Vagina (tissue), 2 donors: ENCODE results near the gene ATP11C. TPM values are rescaled to one million over a fixed set of nuclear protein-coding genes. Genes with fewer than 3 reads are reported as not detected.

ENCODE experiments used
- DNase-seq, 2 donors: peaks; one replicate each; pipeline ENCODE4 v3.0.0-alpha.2; 2017; ENCODE audit errors: extremely low spot score in 2 of 2
- H3K27ac ChIP-seq: fragments of 200-600 bp; sonication (generic); one replicate; pipeline ENCODE4 v1.5.1; 2019
- H3K27me3 ChIP-seq: fragments of 200-600 bp; sonication (generic); one replicate; pipeline ENCODE4 v1.5.1; 2019
- H3K36me3 ChIP-seq, 2 donors: fragments of 200-600 bp; sonication (generic); one replicate each; pipeline ENCODE4 v1.5.1; 2017 to 2019
- H3K4me1 ChIP-seq: fragments of 200-600 bp; sonication (generic); one replicate; pipeline ENCODE4 v1.5.1; 2019
- H3K4me3 ChIP-seq, 2 donors: fragments of 200-600 bp; sonication (generic); 1 replicate in 1 of 2; 2 replicates in 1 of 2; pipeline ENCODE4 v1.5.1; 2016 to 2019
- H3K9me3 ChIP-seq: fragments of 200-600 bp; sonication (generic); one replicate; pipeline ENCODE4 v1.5.1; 2019
- POLR2A ChIP-seq, 2 donors: fragments of 450-650 bp; IDR thresholded peaks; one replicate each; pipeline ENCODE4 v1.6.1; 2017; ENCODE audit warnings: antibody characterized with exemption in 2 of 2, mild to moderate bottlenecking in 2 of 2, moderate library complexity in 2 of 2
- POLR2AphosphoS5 ChIP-seq, 2 donors: sonication (generic); formaldehyde crosslinking; IDR thresholded peaks; one replicate each; pipeline ENCODE4 v1.9.0; 2017; ENCODE audit warnings: antibody characterized with exemption in 2 of 2, mild to moderate bottlenecking in 2 of 2, low read depth in 1 of 2; ENCODE audit not compliant: insufficient read depth in 1 of 2
- intact Hi-C: fragments of 100-400 bp; cut with DNase I; formaldehyde crosslinking; loops from one replicate; pipeline ENCODE4 v1.15.1; 2023
- total RNA-seq: library from RNA; depleted of rRNA; stranded (reverse); fragments of >200 nt; gene quantifications from one replicate; pipeline ENCODE4 v1.2.3, GENCODE V29; 2016
- TF ChIP-seq, protein P1 (sequence below), 3 experiments: fragments of 450-650 bp in 2 of 3; fragments of 200-600 bp in 1 of 3; sonication (generic) in 1 of 3; IDR thresholded peaks; one replicate each; pipeline ENCODE4 v1.5.1; 2017 to 2019; ENCODE audit warnings: antibody characterized with exemption in 3 of 3, mild to moderate bottlenecking in 2 of 3, moderate library complexity in 2 of 3

Gene ATP11C
- total RNA-seq, 1 donor from 2014 or later, result 24.1 TPM

DNA sequence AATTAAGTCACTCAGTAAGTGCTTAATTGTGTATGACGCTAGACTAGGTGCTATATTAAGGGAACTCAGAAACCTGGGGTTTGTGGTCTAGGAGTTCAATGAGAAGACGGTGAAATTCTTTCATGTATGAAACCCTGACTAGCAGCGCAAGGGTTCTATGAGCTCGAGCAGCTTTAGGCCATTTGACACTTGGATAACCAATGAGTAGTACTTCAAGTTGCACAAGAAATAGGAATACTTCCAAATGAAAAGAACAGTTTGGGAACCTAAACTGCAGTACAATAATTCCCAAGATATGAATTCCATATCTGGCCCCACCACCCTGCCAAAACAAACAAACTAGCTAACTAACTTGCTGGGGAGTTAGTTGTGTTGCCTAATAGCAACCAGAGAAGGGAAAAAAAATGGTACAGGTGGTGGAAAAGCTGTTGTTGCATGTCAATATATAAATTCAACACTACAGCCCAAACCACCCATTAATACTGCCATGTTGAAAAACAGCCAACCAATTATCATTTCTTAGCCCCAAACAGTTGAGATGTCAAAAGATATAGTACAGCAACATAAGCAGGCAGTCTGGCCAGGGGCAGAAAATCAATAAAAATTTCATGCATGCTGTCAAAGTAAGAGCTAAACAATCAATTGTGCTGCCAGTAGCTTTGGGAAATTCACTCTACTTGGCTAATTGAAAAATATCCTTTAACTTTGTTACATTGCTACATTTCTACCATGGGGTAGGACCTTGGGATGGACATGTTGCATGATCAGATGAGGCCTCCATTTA lies 170.3 kb downstream of the ATP11C start:
- no peaks in the 10 kb centered on the region for H3K36me3 ChIP-seq
- no peaks in the 10 kb centered on the region for H3K4me1 ChIP-seq
- H3K9me3 ChIP-seq, result no peaks in the 10 kb centered on the region
- no peaks in the 10 kb centered on the region for H3K27me3 ChIP-seq
- H3K27ac ChIP-seq, result no peak overlapping the region
- intact Hi-C loops, result no loop called here
- DNase-seq, result no peak
- H3K4me3 ChIP-seq, result no peak overlapping the region
- TF ChIP-seq, protein P1, sequence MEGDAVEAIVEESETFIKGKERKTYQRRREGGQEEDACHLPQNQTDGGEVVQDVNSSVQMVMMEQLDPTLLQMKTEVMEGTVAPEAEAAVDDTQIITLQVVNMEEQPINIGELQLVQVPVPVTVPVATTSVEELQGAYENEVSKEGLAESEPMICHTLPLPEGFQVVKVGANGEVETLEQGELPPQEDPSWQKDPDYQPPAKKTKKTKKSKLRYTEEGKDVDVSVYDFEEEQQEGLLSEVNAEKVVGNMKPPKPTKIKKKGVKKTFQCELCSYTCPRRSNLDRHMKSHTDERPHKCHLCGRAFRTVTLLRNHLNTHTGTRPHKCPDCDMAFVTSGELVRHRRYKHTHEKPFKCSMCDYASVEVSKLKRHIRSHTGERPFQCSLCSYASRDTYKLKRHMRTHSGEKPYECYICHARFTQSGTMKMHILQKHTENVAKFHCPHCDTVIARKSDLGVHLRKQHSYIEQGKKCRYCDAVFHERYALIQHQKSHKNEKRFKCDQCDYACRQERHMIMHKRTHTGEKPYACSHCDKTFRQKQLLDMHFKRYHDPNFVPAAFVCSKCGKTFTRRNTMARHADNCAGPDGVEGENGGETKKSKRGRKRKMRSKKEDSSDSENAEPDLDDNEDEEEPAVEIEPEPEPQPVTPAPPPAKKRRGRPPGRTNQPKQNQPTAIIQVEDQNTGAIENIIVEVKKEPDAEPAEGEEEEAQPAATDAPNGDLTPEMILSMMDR (IDR thresholded peaks at IDR 0.05), result no peak
- TF ChIP-seq POLR2A (IDR thresholded peaks at IDR 0.05), result no peak
- TF ChIP-seq POLR2AphosphoS5 (IDR thresholded peaks at IDR 0.05; ENCODE audit: insufficient read depth in 1 of 2, low read depth in 1 of 2), result no peak

DNA sequence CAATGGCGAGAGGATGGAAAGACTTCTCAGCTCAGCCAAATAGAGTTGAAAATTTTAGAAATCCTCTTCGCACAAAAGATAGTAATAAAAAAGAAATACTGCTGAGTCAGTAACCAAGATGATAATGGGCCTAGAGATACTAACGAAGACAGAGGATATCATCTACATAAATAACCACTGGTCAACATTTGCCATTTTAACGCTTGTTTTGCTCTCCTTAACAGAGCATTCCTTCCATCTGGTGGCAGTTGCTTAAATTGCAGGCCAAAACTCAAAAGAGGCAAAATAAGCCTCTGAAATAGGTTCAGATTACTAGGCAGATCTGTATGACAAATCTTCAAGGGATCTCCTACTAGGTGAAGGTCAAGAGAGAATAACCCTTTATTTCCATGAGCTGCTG lies 173.2 kb downstream of the ATP11C start:
- Histone ChIP-seq H3K4me3 (no peak overlapping the region), H3K27me3 (no peaks in the 10 kb centered on the region), H3K36me3 (no peaks in the 10 kb centered on the region), H3K27ac (no peak overlapping the region), H3K4me1 (no peaks in the 10 kb centered on the region), H3K9me3 (no peaks in the 10 kb centered on the region)
- intact Hi-C loops, result no loop called here
- TF ChIP-seq, protein P1 (IDR thresholded peaks at IDR 0.05), result no peak
- no peak for TF ChIP-seq POLR2A (IDR thresholded peaks at IDR 0.05)
- TF ChIP-seq POLR2AphosphoS5 (IDR thresholded peaks at IDR 0.05; ENCODE audit: insufficient read depth in 1 of 2, low read depth in 1 of 2), result no peak
- DNase-seq, result no peak

DNA sequence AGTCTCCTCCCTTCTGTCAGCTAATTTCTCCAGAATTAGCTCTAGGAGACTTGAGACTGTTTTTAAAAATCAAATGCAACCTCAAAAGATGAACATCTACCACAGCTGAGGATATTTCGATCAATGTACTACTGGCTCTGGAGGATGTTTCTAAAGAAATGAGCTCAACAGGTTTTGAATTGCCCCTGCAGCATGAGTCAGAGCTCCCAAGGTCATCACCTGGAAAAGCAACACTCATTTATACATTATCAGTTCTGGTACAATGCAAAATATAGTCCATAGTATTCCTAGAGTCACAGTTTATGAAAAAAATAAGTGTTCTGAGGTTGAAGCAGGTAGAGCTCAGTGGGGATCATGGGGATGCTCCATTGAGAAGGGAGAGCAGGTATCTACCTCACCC lies 174.0 kb downstream of the ATP11C start:
- H3K9me3 ChIP-seq, result no peaks in the 10 kb centered on the region
- intact Hi-C loops, result no loop called here
- H3K27me3 ChIP-seq, result no peaks in the 10 kb centered on the region
- H3K4me1 ChIP-seq, result no peaks in the 10 kb centered on the region
- H3K4me3 ChIP-seq, result no peak overlapping the region
- no peak for DNase-seq
- H3K27ac ChIP-seq, result no peak overlapping the region
- H3K36me3 ChIP-seq, result no peaks in the 10 kb centered on the region
- TF ChIP-seq POLR2AphosphoS5 (IDR thresholded peaks at IDR 0.05; ENCODE audit: insufficient read depth in 1 of 2, low read depth in 1 of 2) (no peak), POLR2A (IDR thresholded peaks at IDR 0.05) (no peak)
- TF ChIP-seq, protein P1 (IDR thresholded peaks at IDR 0.05), result no peak

DNA sequence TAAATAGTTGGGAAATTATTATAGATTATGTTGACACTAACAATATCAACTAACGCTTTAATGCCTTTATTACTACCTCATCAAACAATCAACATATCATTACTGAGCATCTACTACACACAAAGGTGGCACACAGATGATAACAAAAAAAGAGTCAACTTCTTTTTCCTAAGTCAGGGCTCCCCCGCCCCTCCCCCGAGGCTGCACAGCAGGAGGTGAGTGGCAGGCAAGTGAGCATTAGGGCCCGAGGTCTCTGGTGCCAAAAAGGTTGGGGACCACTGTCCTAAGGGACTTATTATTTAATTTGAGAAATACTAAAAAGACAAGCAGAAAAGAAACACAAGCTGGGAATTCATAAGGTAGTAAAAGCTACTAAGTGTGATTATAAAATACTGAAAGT lies 174.6 kb downstream of the ATP11C start:
- Histone ChIP-seq H3K4me1 (no peaks in the 10 kb centered on the region), H3K27me3 (no peaks in the 10 kb centered on the region), H3K36me3 (no peaks in the 10 kb centered on the region), H3K4me3 (no peak overlapping the region), H3K27ac (no peak overlapping the region), H3K9me3 (no peaks in the 10 kb centered on the region)
- TF ChIP-seq POLR2AphosphoS5 (IDR thresholded peaks at IDR 0.05; ENCODE audit: insufficient read depth in 1 of 2, low read depth in 1 of 2) (no peak), POLR2A (IDR thresholded peaks at IDR 0.05) (no peak)
- no peak for DNase-seq
- intact Hi-C loops, result no loop called here

DNA sequence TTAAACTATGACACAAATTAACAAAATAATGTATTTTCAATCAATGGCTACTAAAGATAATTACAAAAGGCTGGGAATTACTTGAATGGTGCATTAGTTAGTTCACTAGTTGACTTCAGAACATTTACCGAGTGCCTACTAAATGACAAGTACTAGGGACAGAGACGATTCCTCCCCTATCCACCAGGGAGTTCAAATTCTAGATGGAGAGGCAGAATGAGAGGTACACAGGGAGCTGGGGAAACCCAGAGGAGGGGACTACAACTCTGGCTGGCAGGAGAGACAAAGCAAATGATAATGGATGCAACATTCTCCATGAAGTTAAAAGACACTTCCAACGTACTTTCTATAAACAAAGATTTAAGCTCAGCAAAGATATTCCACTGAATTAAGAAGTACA lies 181.8 kb downstream of the ATP11C start:
- no peak for DNase-seq
- Histone ChIP-seq H3K4me1 (no peaks in the 10 kb centered on the region), H3K9me3 (no peaks in the 10 kb centered on the region), H3K27me3 (no peaks in the 10 kb centered on the region), H3K36me3 (no peaks in the 10 kb centered on the region), H3K4me3 (no peak overlapping the region), H3K27ac (no peak overlapping the region)
- intact Hi-C loops, result no loop called here
- TF ChIP-seq POLR2AphosphoS5 (IDR thresholded peaks at IDR 0.05; ENCODE audit: insufficient read depth in 1 of 2, low read depth in 1 of 2), result no peak
- TF ChIP-seq, protein P1 (IDR thresholded peaks at IDR 0.05), result no peak
- no peak for TF ChIP-seq POLR2A (IDR thresholded peaks at IDR 0.05)
